Measurements from ENCODE around the gene COLGALT1.
"Not testable (repeated sequence)": the region's sequence is repeated elsewhere in the genome, so short reads cannot be mapped to it uniquely, and the experiment has no call there.

COLGALT1 gene

GRCh38 chr19:17534767-17535166, 20.7 kb upstream of the COLGALT1 start:
- DNase-seq = no peak

DNA sequence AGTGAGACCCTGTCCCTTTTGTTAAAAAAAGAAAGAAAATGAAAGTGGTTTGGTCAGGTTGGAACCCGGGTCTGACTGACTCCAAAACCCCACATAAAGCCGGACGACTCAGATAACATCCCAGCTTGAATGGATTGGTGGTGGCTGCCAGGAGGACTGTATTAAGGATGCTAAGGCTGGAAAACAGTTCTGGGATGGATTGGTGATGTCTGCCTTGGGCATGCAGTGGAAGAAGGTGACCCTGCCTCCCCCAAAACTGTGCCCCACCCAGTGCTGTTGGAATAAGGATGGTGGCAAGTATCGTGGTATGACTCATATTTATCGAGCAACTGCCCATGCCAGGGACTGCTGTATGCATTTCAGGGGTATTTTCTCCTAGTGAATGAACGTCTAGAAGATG, 18.5 kb upstream of the COLGALT1 start:
- DNase-seq = no peak

GRCh38 chr19:17538684-17539237, 16.7 kb upstream of the COLGALT1 start:
- peak; percentile 17 for DNase-seq

DNA sequence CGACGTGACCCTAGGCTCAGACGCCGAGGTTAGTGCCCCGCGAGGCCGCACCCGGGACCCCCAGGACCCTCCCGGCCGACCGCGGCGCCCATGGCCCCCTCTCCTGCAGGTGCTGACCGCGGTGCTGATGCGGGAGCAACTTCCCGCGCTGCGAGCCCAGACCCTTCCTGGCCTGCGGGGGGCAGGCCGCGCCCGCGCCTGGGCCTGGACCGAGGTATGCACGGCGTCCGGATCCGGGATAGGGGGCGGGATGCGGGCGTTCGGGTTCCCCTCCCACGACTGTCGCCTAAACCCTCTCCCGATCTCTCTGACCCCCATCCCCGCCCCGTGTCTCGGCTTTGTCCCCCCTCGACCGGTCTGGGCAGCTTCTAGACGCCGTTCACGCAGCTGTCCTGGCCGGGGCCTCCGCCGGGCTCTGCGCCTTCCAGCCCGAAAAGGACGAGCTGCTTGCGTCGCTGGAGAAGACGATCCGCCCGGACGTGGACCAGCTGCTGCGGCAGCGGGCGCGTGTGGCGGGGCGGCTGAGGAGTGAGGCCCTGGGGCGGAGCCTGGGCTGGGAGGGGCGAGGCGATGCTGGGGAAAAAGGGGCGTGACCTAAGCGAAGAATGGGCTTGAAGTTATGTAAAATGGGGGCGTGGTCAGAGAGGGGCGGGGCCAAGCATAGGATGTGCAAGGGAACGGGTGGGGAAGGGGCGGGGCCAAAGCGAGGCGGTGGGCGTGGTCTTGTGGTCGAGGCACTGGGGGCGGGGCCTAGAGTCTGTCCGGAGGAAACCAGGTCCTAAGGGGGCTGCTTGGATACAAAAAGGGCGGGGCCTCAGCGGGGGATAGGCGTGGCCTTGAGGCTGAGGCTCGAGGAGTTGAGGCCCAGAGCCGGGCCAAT, 16.0 kb upstream of the COLGALT1 start:
- peak; percentile 86 for DNase-seq

DNA sequence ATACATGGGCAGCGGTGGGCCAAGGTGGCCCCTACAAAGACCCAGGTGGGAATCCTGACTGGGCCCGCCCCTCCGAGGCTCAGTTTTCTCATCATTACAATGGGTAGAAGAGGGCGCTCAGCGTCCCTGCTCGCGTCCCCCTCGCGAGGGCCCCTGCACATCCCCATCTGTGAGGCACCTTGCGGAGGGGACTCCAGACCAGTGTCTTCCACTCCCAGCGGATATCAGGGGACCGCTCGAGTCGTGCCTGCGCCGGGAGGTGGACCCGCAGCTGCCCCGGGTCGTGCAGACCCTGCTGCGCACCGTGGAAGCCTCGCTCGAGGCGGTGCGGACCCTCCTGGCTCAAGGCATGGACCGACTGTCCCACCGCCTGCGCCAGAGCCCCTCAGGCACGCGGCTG, 15.3 kb upstream of the COLGALT1 start:
- DNase-seq = no peak

DNA sequence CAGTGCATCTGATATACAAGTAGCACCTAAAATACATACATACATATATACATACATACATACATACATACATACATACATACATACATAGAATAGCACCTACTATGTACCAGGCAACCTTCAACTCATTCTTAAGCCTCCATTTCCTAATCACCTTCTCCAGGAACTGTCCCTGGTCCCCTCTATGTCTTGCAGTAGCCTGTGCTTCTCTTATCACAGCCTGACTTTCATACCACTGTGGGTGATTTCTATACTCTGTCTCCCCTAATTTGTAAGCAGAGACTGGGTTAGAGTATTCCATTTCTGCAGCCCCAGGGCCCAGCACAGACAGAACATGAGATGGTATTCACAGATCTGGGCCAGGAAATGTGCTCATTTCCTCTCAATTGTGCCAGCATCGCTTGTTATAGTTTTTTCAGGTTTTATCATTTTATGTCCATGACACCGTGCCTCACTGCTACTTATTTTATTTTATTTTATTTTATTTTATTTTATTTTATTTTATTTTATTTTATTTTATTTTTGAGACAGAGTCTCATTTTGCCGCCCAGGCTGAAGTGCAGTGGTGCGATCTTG, 14.2 kb upstream of the COLGALT1 start:
- no peak for DNase-seq

DNA sequence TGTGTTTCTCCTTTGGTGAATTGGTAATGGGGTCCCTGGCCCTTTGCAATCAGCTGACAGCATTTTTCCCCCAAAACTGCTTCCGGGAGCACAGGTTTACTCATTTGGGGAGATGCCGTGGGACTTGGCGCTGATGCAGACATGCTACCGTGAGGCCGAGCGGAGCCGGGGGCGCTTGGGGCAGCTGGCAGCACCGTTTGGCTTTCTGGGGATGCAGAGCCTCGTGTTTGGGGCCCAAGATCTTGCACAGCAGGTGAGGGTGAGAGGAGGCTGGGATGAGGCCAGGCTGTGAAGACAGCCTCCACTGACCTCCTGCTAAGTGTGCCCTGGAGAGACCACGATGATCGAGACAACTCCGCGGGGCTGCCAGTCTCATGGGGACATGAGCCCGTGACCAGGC, 13.4 kb upstream of the COLGALT1 start:
- DNase-seq = no peak

- DNase-seq = no peak
Measured at GRCh38 chr19:17542793-17543582, 12.5 kb upstream of the COLGALT1 start.

DNA sequence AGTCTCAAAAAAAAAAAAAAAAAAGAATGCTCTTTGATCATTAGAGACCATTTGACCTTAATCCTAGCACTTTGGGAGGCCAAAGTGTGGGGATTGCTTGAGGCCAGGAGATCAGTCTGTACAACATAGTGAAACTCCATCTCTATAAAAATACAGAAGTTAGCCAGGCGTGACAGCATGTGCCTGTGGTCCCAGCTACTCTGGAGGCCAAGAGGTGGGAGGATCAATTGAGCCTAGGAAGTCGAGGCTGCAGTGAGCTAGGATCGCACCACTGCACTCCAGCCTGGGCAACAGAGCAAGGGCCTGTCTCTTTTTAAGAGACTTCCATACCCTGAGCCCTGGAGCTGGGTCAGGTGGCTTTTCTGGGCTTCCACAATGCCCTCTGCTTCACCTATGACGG, 11.5 kb upstream of the COLGALT1 start:
- DNase-seq = no peak

DNA sequence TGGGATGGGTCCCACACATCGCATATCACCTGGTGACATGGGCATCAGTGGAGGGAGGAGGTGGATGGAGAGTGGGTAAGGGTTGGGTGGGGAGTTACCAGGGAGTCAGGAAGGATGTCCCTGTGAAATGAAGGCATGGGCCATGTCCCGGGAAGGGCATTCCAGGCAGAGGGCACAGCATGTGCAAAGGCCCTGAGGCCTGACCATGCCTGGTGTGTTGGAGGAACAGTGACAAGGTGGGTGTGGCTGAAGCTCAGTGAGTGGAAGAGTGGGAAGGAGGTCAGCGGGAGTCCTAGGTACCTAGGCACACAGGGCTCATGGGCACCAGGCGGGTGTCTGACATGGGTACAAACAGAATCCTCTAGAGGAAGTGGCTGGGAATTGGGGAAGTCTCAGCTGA, 11.0 kb upstream of the COLGALT1 start:
- no peak for DNase-seq

- DNase-seq = no peak
Measured at GRCh38 chr19:17548145-17548544, 7.3 kb upstream of the COLGALT1 start.

GRCh38 chr19:17549085-17549740, 6.2 kb upstream of the COLGALT1 start:
- no peak for DNase-seq

- no peak for DNase-seq
Measured at GRCh38 chr19:17550076-17550667, 5.3 kb upstream of the COLGALT1 start.

- not testable (repeated sequence) for DNase-seq
Measured at GRCh38 chr19:17552735-17553134, 2.7 kb upstream of the COLGALT1 start.

DNA sequence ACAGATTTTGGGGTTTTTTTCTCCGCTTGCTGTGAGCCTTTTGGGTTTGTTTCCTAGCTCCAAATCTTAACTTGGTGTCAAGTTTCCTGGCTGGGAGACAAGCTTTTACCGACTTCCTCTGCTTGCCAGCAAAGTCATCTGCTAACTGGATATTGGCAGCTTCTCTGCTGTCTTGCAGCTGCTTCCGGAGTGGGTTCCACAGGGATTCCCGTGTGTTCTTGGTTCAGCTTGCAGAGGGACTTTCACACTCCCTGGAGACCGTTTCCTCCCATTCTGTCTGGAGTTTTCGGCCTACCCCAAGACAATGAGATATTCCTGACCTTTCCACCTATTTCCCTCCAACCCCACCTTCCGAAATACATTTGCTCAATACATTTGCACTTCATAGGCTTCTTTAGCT, 2.2 kb upstream of the COLGALT1 start:
- DNase-seq = peak; percentile 70

DNA sequence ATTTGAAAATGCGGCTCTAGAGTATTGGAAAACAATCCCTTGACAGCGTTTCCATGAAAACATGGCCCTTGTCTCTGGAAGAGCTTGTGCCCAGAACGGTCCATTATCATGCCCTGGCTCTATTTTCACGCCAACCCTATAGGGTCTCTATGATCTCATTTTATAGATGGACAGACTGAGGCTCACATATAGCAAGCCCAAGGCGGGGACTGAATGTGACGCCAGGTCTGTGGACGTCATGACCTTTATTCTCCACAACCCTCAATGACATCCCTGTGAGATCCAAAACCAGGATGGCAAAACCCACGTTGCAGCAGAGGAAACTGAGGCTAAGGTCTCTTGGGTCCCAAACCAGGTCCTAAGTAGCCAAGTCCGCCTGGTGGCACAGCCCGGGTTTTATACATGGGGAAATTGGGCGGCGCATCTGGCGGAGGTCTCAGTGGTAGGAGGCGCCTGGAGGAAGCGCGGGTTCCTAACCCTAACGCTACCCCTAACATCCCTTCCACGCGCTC, 425 bp upstream of the COLGALT1 start:
- no peak for DNase-seq

DNA sequence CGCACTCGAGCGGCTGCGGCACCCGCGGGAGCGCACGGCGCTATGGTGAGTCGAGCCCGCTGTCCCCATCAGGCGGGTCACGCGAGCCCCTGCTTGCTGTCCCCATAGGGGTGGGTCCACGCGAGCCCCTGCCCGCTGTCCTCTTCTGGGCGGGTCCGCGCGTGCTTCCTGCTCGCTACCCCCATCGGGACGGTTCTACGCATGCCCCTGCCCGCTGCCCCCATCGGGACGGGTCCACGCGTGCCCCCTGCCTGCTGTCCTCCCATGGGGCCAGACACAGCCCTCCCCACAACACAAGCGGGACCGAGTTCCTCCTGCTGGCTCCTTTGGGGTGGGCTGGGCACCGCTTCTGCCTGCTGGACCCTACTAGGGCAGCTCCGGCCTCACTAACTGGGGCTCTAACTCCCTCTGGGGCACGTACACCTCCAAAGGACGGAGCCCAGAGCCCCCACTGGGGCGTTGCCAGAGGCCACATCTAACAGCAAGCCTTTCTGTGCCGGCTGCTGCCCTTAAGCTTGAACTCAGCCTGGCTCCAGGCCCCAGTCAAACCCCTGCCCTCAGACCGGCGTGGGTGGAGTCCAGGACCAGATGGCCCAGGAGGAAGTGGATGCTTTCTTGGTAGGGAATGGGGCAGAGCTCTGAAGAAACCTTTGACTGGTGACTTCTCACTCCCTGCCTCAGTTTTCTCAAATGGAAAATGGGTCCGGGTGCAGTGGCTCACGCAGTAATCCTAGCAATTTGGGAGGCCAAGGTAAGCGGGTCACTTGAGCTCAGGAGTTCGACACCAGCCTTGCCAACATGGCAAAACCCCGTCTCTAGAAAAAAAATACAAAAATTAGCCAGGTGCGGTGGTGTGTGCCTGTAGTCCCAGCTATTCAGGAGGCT, 722 bp downstream of the COLGALT1 start:
- DNase-seq = peak; percentile 26

DNA sequence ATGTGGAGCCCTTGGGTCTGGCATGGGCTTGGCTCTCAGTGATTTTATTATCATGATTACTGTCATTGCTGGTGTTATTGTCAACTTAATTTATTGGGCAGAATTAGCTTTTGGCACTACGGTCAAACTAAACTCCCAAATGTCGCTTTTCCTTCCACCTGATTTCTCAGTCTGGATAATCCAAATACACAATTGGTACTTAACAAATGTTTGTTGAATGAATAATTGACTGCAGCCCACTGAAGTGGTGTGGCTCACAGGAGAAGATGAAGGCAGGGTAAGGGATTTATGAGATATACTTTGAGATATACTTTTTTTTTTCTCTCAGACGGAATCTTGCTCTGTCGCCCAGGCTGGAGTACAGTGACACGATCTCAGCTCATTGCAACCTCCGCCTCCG, 1.5 kb downstream of the COLGALT1 start:
- DNase-seq = no peak

DNA sequence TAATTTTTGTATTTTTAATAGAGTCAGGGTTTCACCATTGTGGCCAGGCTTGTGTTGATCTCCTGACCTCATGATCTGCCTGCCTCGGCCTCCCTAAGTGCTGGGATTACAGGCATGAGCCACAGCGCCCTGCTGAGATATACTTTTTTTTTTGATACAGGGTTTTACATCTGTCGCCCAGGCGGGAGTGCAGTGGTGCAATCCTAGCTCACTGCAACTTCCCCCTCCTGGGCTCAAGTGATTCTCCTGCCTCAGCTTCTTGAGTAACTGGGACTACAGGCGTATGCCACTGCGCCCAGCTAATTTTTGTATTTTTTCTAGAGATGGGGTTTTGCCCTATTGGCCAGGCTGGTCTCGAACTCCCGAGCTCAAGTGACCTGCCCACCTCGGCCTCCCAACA, 2.0 kb downstream of the COLGALT1 start:
- DNase-seq = no peak

DNA sequence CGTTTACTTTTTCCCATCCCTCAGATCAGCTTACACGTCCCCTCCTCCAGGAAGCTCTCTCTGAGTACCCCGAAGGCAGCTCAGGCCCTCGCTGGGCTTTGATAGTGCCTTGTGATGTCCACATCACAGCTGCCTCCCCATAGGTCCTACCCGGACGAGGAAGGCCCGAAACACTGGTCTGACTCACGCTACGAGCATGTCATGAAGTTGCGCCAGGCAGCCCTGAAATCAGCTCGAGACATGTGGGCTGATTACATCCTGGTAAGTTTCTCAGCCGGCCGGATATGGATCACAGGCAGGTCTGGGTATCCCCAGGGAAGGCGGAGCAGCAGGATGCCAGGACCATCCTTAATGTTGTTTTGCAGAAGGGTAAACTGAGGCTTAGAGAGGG, 4.8 kb downstream of the COLGALT1 start:
- no peak for DNase-seq

DNA sequence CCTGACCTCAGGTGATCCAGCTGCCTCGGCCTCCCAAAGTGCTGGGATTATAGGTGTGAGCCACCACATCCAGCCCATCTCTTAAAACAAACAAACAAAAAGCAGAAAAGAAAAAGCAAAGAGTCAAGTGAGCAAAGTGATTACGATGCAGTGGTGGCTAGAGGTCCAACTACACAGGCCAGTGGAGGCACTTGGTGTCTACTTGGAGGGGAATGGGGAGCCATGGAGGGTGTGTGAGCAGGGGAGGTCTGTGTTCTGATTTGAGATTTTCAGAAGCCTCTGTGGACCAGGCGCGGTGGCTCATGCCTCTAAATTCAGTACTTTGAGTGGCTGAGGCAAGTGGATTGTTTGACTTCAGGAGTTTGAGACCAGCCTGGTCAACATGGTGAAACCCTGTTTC, 6.6 kb downstream of the COLGALT1 start:
- no peak for DNase-seq
